Measurements from ENCODE around the gene DRG2.

The DRG2 gene

GRCh38 chr17:18039535-18040260, 48.0 kb upstream of the DRG2 start:
- peaks cover 48% of the 10 kb centered on the region for H3K4me1 ChIP-seq (ENCODE audit: insufficient read depth, low read length)
- no peak for DNase-seq

GRCh38 chr17:18040261-18040858, 47.4 kb upstream of the DRG2 start:
- ATAC-seq (ENCODE audit: insufficient read depth, low read depth) (no peak), DNase-seq (no peak)
- Histone ChIP-seq H3K27ac (ENCODE audit: low read length) (peak overlapping the region; percentile 76), H3K9me3 (ENCODE audit: insufficient read depth, low read length, severe bottlenecking) (no peaks in the 10 kb centered on the region), H3K27me3 (ENCODE audit: insufficient read depth, low read length, poor library complexity) (no peaks in the 10 kb centered on the region), H3K4me3 (ENCODE audit: low read depth in 1 of 2, low read length in 2 of 2) (peak overlapping the region; percentile 58 to 88; a peak in 3 of 4 replicates), H3K79me2 (ENCODE audit: insufficient read depth, low read length) (peaks cover 84% of the 10 kb centered on the region), H3K9ac (ENCODE audit: low read depth, low read length) (peak overlapping the region; percentile 65), H2AFZ (ENCODE audit: low read depth, low read length) (peak overlapping the region; percentile 92), H3K4me1 (ENCODE audit: insufficient read depth, low read length) (peaks cover 48% of the 10 kb centered on the region), H4K20me1 (ENCODE audit: insufficient read depth, low read length) (peaks cover 21% of the 10 kb centered on the region), H3K4me2 (ENCODE audit: insufficient read depth, low read length) (peak overlapping the region; percentile 90), H3K36me3 (ENCODE audit: insufficient read depth, low read length) (peaks cover 20% of the 10 kb centered on the region)
- TF ChIP-seq EZH2 (IDR thresholded peaks at IDR 0.05; ENCODE audit: borderline replicate concordance, low read depth, low read length, severe bottlenecking) (no peak), CTCF (IDR thresholded peaks at IDR 0.05; ENCODE audit: borderline replicate concordance, extremely low read depth, low read length, poor library complexity, severe bottlenecking) (no peak)

More at GRCh38 chr17:18039535-18040260, 48.0 kb upstream of the DRG2 start:
- no peaks in the 10 kb centered on the region for H3K27me3 ChIP-seq (ENCODE audit: insufficient read depth, low read length, poor library complexity)
- ATAC-seq (ENCODE audit: insufficient read depth, low read depth), result peak; percentile 53
- H3K9me3 ChIP-seq (ENCODE audit: insufficient read depth, low read length, severe bottlenecking), result no peaks in the 10 kb centered on the region
- peak overlapping the region; percentile 90 for H3K4me2 ChIP-seq (ENCODE audit: insufficient read depth, low read length)
- peaks cover 13% of the 10 kb centered on the region for H3K36me3 ChIP-seq (ENCODE audit: insufficient read depth, low read length)
- H3K79me2 ChIP-seq (ENCODE audit: insufficient read depth, low read length), result peaks cover 84% of the 10 kb centered on the region
- peak overlapping the region; percentile 92 for H2AFZ ChIP-seq (ENCODE audit: low read depth, low read length)
- H3K9ac ChIP-seq (ENCODE audit: low read depth, low read length), result peak overlapping the region; percentile 65
- H3K4me3 ChIP-seq (ENCODE audit: low read depth in 1 of 2, low read length in 2 of 2), result peak overlapping the region; percentile 58 to 88; a peak in 3 of 4 replicates
- peaks cover 18% of the 10 kb centered on the region for H4K20me1 ChIP-seq (ENCODE audit: insufficient read depth, low read length)
- peak overlapping the region; percentile 76 for H3K27ac ChIP-seq (ENCODE audit: low read length)
- TF ChIP-seq CTCF (IDR thresholded peaks at IDR 0.05; ENCODE audit: borderline replicate concordance, extremely low read depth, low read length, poor library complexity, severe bottlenecking), result no peak
- no peak for TF ChIP-seq EZH2 (IDR thresholded peaks at IDR 0.05; ENCODE audit: borderline replicate concordance, low read depth, low read length, severe bottlenecking)

DNA sequence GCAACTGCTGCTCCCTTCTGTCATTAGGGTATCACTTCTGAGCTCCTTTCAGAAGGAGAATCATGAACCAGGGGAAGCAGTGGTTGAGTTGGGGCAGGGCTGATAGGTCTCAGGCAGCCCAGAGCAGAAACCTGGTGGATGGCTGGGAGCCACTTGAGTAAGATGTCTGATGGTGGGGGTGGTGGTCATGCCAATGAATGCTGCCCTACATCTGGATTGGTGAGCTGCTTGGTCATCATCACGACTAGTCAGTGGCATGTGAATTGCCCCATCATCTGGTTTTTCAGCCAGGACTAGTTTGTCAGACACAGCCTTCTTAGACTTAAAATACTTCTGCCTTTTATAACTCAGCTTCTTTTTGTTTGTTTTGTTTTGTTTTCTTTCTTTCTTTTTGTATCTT, 46.0 kb upstream of the DRG2 start:
- TF ChIP-seq EZH2 (IDR thresholded peaks at IDR 0.05; ENCODE audit: borderline replicate concordance, low read depth, low read length, severe bottlenecking), result no peak
- no peak for TF ChIP-seq CTCF (IDR thresholded peaks at IDR 0.05; ENCODE audit: borderline replicate concordance, extremely low read depth, low read length, poor library complexity, severe bottlenecking)
- peaks cover 74% of the 10 kb centered on the region for H3K79me2 ChIP-seq (ENCODE audit: insufficient read depth, low read length)
- peaks cover 44% of the 10 kb centered on the region for H3K4me1 ChIP-seq (ENCODE audit: insufficient read depth, low read length)
- ATAC-seq (ENCODE audit: insufficient read depth, low read depth), result no peak
- H3K27ac ChIP-seq (ENCODE audit: low read length), result no peak overlapping the region
- H4K20me1 ChIP-seq (ENCODE audit: insufficient read depth, low read length), result peaks cover 21% of the 10 kb centered on the region
- H3K4me2 ChIP-seq (ENCODE audit: insufficient read depth, low read length), result peak overlapping the region; percentile 90
- no peaks in the 10 kb centered on the region for H3K27me3 ChIP-seq (ENCODE audit: insufficient read depth, low read length, poor library complexity)
- H2AFZ ChIP-seq (ENCODE audit: low read depth, low read length), result no peak overlapping the region
- peak overlapping the region in 1 of 2 experiments; percentile 25; a peak in 2 of 4 replicates for H3K4me3 ChIP-seq (ENCODE audit: low read depth in 1 of 2, low read length in 2 of 2)
- DNase-seq, result no peak
- peak overlapping the region; percentile 65; the same call in 1 of the 2 replicates for H3K9ac ChIP-seq (ENCODE audit: low read depth, low read length)
- peaks cover 31% of the 10 kb centered on the region for H3K36me3 ChIP-seq (ENCODE audit: insufficient read depth, low read length)
- H3K9me3 ChIP-seq (ENCODE audit: insufficient read depth, low read length, severe bottlenecking), result no peaks in the 10 kb centered on the region
